GM12878 (cell line): ENCODE measurements around the gene FOXK2.

Experiments
- JUND ChIP-seq: IDR thresholded peaks from 2 replicates; pipeline ENCODE4 v1.6.1; 2012; ENCODE audit warnings: low read depth, mild to moderate bottlenecking, low read length, improper control_type of control experiment, moderate library complexity
- POLR2AphosphoS5 ChIP-seq: IDR thresholded peaks from 2 replicates; pipeline ENCODE4 v1.6.1; 2011; ENCODE audit warnings: mild to moderate bottlenecking, low read length, inconsistent platforms
- REST ChIP-seq: IDR thresholded peaks from 2 replicates; pipeline ENCODE4 v1.6.1; 2012; ENCODE audit warnings: mild to moderate bottlenecking, low read depth, low read length
- RFX5 ChIP-seq: IDR thresholded peaks from 2 replicates; pipeline ENCODE4 v1.6.1; 2011; ENCODE audit warnings: low read depth, low read length, improper control_type of control experiment
- TF ChIP-seq, protein P1 (sequence below), 3 experiments: IDR thresholded peaks in 2 of 3; conservative IDR thresholded peaks in 1 of 3; 2 replicates each; pipeline ENCODE4 v1.5.1; 2011; ENCODE audit warnings: low read depth in 3 of 3, low read length in 3 of 3, mild to moderate bottlenecking in 3 of 3, control low read depth in 2 of 3, moderate library complexity in 2 of 3, inconsistent platforms in 1 of 3, mixed read lengths in 1 of 3; ENCODE audit not compliant: control insufficient read depth in 2 of 3, insufficient read depth in 1 of 3; ENCODE audit errors: extremely low read depth in 1 of 3

- TF ChIP-seq REST, result no peak
- no peak for TF ChIP-seq JUND
- TF ChIP-seq POLR2AphosphoS5, result no peak
- TF ChIP-seq, protein P1, sequence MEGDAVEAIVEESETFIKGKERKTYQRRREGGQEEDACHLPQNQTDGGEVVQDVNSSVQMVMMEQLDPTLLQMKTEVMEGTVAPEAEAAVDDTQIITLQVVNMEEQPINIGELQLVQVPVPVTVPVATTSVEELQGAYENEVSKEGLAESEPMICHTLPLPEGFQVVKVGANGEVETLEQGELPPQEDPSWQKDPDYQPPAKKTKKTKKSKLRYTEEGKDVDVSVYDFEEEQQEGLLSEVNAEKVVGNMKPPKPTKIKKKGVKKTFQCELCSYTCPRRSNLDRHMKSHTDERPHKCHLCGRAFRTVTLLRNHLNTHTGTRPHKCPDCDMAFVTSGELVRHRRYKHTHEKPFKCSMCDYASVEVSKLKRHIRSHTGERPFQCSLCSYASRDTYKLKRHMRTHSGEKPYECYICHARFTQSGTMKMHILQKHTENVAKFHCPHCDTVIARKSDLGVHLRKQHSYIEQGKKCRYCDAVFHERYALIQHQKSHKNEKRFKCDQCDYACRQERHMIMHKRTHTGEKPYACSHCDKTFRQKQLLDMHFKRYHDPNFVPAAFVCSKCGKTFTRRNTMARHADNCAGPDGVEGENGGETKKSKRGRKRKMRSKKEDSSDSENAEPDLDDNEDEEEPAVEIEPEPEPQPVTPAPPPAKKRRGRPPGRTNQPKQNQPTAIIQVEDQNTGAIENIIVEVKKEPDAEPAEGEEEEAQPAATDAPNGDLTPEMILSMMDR (IDR thresholded peaks at IDR 0.05 in 2 of 3, conservative IDR thresholded peaks at IDR 0.05 in 1 of 3; ENCODE audit: control insufficient read depth in 2 of 3, extremely low read depth in 1 of 3, insufficient read depth in 1 of 3, low read depth in 3 of 3, low read length in 3 of 3), result no peak
- no peak for TF ChIP-seq RFX5
Observed at GRCh38 chr17:82470065-82470464, 49.5 kb upstream of the FOXK2 start.
